HTERT RPE-1 (cell line): ENCODE data around the gene PCK1.

Source experiments
- in situ Hi-C: fragments of 300-500 bp; cut with MboI; formaldehyde crosslinking; loops from 4 replicates; pipeline ENCODE4 v1.14.3; 2020; ENCODE audit warnings: low sequenced_read_pairs

PCK1 gene

GRCh38 chr20:57601211-57601570 is 40.3 kb downstream of the PCK1 start:
- in situ Hi-C loops = no loop called here

GRCh38 chr20:57601737-57602136 is 40.8 kb downstream of the PCK1 start:
- in situ Hi-C loops = no loop called here

GRCh38 chr20:57603120-57603519 is 42.2 kb downstream of the PCK1 start:
- in situ Hi-C loops = no loop called here

- in situ Hi-C loops = no loop called here
Observed at GRCh38 chr20:57605045-57605444, 44.1 kb downstream of the PCK1 start.

- in situ Hi-C loops = no loop called here
Observed at GRCh38 chr20:57605878-57606277, 45.0 kb downstream of the PCK1 start.

- in situ Hi-C loops = no loop called here
Observed at GRCh38 chr20:57608516-57608915, 47.6 kb downstream of the PCK1 start.

GRCh38 chr20:57609086-57609841 is 48.4 kb downstream of the PCK1 start:
- in situ Hi-C loops = no loop called here

- in situ Hi-C loops = no loop called here
Observed at GRCh38 chr20:57609842-57610167, 48.9 kb downstream of the PCK1 start.

GRCh38 chr20:57610261-57610952 is 49.5 kb downstream of the PCK1 start:
- in situ Hi-C loops = no loop called here

- in situ Hi-C loops = no loop called here
Observed at GRCh38 chr20:57611586-57612311, 50.8 kb downstream of the PCK1 start.

GRCh38 chr20:57612436-57612835 is 51.5 kb downstream of the PCK1 start:
- in situ Hi-C loops = no loop called here

GRCh38 chr20:57612916-57613315 is 52.0 kb downstream of the PCK1 start:
- in situ Hi-C loops = no loop called here

- in situ Hi-C loops = no loop called here
Observed at GRCh38 chr20:57613481-57613921, 52.6 kb downstream of the PCK1 start.

- in situ Hi-C loops = no loop called here
Observed at GRCh38 chr20:57614490-57615444, 53.9 kb downstream of the PCK1 start.

GRCh38 chr20:57615445-57615811 is 54.5 kb downstream of the PCK1 start:
- in situ Hi-C loops = no loop called here

- in situ Hi-C loops = no loop called here
Observed at GRCh38 chr20:57616143-57616951, 55.4 kb downstream of the PCK1 start.

GRCh38 chr20:57617079-57617795 is 56.3 kb downstream of the PCK1 start:
- in situ Hi-C loops = no loop called here
